Measurements from ENCODE around the gene CREB3L1. TPM values are rescaled to one million over a fixed set of nuclear protein-coding genes. Genes with fewer than 3 reads are reported as not detected.
"Not testable (repeated sequence)": the region's sequence is repeated elsewhere in the genome, so short reads cannot be mapped to it uniquely, and the experiment has no call there.

CREB3L1 gene
- polyA plus RNA-seq, 6 donors from 2014 or later = not detected

DNA sequence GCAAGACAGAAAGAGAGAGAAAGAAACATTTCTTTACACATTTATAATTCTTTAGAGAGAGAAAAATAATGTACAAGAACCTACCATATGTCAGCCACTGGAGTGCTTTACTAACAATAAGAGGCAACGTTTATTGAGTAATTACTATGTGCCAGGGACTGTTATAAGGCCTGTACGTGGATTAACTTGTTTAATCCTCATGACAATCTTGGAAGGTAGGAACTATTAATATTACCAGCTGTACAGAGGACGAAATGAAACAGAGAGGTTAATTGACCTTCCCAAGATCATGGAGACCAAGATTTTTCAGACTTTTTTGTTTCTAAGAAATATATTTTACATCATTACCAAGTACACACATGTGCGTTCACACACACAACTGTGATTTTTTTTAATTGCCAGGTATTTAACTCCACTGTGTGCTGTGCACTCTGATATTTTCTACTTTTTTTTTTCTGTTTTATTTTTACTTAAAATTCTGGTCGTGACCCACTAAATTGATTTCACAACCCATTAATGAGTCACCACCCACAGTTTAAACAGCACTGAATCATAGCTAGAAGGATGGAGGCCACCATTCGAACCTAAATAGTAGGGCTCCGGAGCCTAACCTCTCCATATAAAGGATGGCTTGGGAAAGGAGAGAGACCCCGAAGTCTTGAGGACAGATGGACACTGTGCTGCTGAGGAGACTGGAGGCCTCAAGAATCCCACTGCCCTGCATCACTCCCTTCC, 21.4 kb downstream of the CREB3L1 start:
- no peak overlapping the region for H3K27ac Mint-ChIP-seq
- peaks cover 4 to 11% (median 9%) of the 10 kb centered on the region in 3 donors for H3K4me1 Mint-ChIP-seq
- H3K9me3 Mint-ChIP-seq = no peaks in the 10 kb centered on the region
- DNase-seq (no peak), ATAC-seq (ENCODE audit: low read depth in 2 of 2) (no peak)
- H3K27me3 Mint-ChIP-seq = peaks cover 17 to 56% (median 31%) of the 10 kb centered on the region in 3 donors
- no peaks in the 10 kb centered on the region for H3K36me3 Mint-ChIP-seq
- no peak overlapping the region for H3K4me3 Mint-ChIP-seq

DNA sequence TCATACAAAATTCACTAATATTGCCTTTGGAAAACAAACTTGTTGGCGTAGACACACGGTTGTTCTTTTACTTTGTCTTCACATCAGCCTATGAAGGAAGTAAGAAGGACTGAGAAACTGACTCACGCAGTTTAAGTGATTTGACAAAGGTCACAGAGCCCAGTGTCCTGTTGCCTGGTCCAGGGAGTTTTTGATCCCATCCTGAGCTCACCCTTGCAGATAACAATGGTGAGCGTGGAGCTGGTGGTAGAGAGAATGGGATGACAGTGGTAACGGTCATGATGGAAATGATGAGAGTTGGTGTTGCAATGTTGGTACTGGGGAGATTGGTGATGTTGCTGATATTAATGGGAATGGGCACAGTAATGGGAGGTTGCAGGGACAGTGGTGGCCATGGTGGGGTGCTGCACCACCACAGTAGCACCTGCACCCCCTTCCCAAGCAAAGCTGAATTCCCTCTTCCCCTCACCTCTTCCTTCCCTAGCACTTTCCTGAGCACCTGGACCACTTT, 22.0 kb downstream of the CREB3L1 start:
- no peak for ATAC-seq (ENCODE audit: low read depth in 2 of 2)
- Mint-ChIP-seq H3K36me3 (no peaks in the 10 kb centered on the region), H3K27me3 (peaks cover 17 to 56% (median 30%) of the 10 kb centered on the region in 3 donors), H3K4me3 (no peak overlapping the region), H3K27ac (no peak overlapping the region), H3K4me1 (peaks cover 4 to 11% (median 9%) of the 10 kb centered on the region in 3 donors), H3K9me3 (no peaks in the 10 kb centered on the region)
- DNase-seq = no peak

DNA sequence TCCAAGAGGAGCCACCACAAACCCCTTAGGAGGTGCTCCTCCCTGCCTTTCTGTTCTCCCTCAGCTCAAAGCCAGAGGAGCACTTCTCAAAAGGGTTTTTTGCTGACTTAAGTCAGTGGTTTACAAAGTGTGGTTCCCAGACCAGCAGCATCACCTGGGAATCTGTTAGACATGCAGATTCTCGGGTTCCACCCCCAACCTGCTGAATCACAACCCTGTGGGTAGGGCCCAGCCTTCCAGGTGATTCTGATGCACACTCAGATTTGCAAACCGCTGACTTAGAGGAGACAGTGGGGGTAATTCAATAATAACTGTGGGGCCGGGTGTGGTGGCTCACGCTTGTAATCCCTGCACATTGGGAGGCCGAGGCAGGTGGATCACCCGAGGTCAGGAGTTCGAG, 22.8 kb downstream of the CREB3L1 start:
- H3K4me3 Mint-ChIP-seq = no peak overlapping the region
- ATAC-seq (ENCODE audit: low read depth in 2 of 2) (no peak), DNase-seq (no peak)
- H3K9me3 Mint-ChIP-seq = no peaks in the 10 kb centered on the region
- H3K27me3 Mint-ChIP-seq = peaks cover 17 to 53% (median 34%) of the 10 kb centered on the region in 3 donors
- H3K36me3 Mint-ChIP-seq = no peaks in the 10 kb centered on the region
- no peak overlapping the region for H3K27ac Mint-ChIP-seq
- peaks cover 4 to 9% (median 8%) of the 10 kb centered on the region in 3 donors for H3K4me1 Mint-ChIP-seq

DNA sequence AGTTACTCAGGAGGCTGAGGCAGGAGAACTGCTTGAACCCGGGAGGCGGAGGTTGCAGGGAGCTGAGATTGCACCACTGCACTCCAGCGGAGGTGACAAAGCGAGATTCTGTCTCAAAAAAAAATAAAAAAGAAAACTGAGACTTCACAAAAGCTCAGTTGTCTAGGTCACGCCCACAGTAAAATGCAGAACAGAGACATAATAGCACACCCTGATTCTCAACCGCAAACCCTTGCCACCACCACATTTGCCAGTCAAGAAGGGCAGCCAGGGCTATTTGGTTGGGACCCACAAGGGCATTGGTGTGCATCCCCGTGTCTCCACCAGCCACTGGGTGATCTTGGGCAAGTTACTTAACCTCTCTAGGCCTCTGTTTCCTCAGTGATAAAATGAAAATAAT, 25.4 kb downstream of the CREB3L1 start:
- no peak for DNase-seq
- Mint-ChIP-seq H3K36me3 (no peaks in the 10 kb centered on the region), H3K27ac (no peak overlapping the region), H3K27me3 (peaks cover 9 to 36% (median 32%) of the 10 kb centered on the region in 3 donors), H3K4me3 (no peak overlapping the region), H3K4me1 (no peaks in the 10 kb centered on the region), H3K9me3 (no peaks in the 10 kb centered on the region)
- peak; percentile 64 to 81 for ATAC-seq (ENCODE audit: low read depth in 2 of 2)

DNA sequence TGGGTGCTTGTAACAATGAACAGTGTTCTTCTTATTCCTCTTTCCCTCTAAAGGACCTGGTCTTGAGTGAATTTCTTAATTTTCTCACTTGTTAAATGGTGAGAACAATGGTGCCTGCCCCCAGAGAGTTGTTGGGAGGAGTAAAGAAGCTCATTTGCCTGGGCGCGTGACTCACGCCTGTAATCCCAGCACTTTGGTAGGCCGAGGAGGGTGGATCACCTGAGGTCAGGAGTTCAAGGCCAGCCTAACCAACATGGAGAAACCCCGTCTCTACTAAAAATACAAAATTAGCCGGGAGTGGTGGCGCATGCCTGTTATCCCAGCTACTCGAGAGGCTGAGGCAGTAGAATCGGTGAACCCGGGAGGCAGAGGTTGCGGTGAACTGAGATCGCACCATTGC, 26.6 kb downstream of the CREB3L1 start:
- H3K36me3 Mint-ChIP-seq; H3K9me3 Mint-ChIP-seq; ATAC-seq (ENCODE audit: low read depth in 2 of 2); H3K27ac Mint-ChIP-seq; H3K4me1 Mint-ChIP-seq; H3K4me3 Mint-ChIP-seq; DNase-seq: not testable (repeated sequence)
- H3K27me3 Mint-ChIP-seq = peaks cover 8 to 29% (median 26%) of the 10 kb centered on the region in 3 donors

DNA sequence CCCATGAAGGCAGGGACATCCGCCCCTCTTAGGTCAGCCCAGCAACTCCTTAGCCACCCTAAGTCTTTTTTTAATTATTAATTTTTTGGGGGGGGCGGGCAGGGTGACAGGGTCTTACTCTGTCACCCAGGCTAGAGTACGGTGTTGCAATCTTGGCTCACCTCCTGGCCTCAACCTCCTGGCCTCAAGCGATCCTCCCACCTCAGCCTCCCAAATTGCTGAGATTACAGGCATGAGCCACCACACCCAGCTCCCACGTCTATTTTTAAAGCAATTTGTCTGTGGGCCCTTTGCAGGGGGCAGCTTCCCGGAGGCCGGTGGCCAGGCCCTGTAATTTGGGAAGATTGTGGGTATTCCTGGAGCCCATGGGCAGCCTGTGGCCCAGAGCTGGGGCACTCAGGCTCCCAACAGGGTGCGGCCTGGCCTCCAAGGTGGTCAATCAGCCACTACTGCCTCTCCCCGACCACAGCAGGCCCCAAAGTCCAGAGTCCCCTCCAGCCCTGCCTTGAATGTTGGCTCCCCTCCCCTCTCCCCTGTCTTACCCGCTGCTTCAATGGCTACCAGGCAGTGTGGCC, 27.2 kb downstream of the CREB3L1 start:
- Mint-ChIP-seq H3K9me3 (no peaks in the 10 kb centered on the region), H3K4me1 (peaks cover 0 to 5% (median 4%) of the 10 kb centered on the region in 3 donors), H3K4me3 (no peak overlapping the region), H3K36me3 (no peaks in the 10 kb centered on the region), H3K27ac (no peak overlapping the region), H3K27me3 (peaks cover 13 to 22% (median 20%) of the 10 kb centered on the region in 3 donors)
- ATAC-seq (ENCODE audit: low read depth in 2 of 2) = no peak
- DNase-seq = no peak

DNA sequence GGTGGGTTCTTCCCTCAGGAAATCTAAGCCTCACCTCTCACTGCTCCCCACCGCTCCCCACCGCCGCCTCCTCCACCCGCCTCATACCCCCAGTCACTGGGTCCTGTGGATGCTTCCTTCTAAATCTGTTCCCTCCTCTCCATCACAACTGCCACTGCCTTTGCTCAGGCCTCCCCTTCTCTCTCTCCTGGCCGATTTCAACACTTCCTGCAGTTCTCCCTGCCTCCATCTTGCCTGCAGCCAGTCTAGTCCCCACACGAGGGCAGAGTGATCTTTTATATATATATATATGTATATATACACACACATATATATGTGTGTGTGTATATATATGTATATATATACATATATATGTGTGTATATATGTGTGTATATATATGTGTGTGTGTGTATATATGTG, 27.8 kb downstream of the CREB3L1 start:
- no peak for DNase-seq
- peaks cover 13 to 19% (median 16%) of the 10 kb centered on the region in 3 donors for H3K27me3 Mint-ChIP-seq
- H3K4me1 Mint-ChIP-seq = peaks cover 0 to 9% (median 9%) of the 10 kb centered on the region in 3 donors
- no peak overlapping the region for H3K4me3 Mint-ChIP-seq
- no peaks in the 10 kb centered on the region for H3K36me3 Mint-ChIP-seq
- ATAC-seq (ENCODE audit: low read depth in 2 of 2) = no peak
- H3K27ac Mint-ChIP-seq = no peak overlapping the region
- no peaks in the 10 kb centered on the region for H3K9me3 Mint-ChIP-seq

DNA sequence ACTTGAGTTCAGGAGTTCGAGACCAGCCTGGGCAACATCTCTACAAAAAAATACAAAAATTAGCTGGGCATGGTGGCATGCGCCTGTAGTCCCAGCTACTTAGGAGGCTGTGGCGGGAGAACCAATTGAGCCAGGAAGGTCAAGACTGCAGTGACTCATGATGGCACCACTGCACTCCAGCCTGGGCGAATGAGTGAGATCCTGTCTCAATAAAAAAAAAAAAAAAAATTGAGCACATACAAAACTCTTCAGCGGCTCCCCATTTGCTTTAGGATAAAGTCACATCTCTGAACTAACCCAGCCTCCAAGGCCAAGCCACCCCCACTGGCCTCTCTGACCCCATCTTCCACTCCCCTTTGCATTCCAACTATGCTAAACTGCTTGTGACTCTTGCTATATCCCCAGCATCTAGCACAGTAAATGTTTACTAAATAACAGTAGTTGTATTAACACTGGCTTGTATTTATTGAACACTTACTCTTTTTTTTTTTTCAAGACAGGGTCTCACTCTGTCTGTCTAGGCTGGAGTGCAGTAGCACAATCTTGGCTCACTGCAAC, 28.9 kb downstream of the CREB3L1 start:
- Mint-ChIP-seq H3K27ac (no peak overlapping the region), H3K4me1 (peaks cover 0 to 9% (median 9%) of the 10 kb centered on the region in 3 donors), H3K4me3 (no peak overlapping the region), H3K27me3 (peaks cover 11 to 21% (median 13%) of the 10 kb centered on the region in 3 donors), H3K36me3 (no peaks in the 10 kb centered on the region), H3K9me3 (peaks cover 0 to 1% (median 0%) of the 10 kb centered on the region in 7 donors)
- DNase-seq (no peak), ATAC-seq (ENCODE audit: low read depth in 2 of 2) (no peak)

DNA sequence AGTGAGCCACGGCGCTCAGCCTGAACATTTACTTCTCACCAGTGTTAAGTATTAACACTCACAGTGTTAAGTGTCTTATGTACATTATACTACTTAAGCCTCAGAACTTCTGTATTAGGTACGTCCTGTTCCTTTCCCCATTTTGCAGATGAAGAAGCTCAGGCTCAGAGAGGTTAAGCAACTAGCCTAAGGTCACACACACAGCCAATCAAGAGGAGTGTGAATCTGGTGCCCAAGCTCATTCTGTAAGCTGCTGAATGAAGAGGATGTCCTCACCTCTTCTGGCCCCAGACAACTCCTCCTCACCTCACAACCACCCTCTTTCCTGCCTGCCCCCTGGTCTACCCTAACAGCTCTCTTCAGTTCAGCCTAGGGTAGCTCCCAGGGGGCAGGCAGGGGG, 29.9 kb downstream of the CREB3L1 start:
- H3K27me3 Mint-ChIP-seq = peaks cover 10 to 27% (median 11%) of the 10 kb centered on the region in 3 donors
- ATAC-seq (ENCODE audit: low read depth in 2 of 2) (no peak), DNase-seq (no peak)
- peaks cover 0 to 9% (median 9%) of the 10 kb centered on the region in 3 donors for H3K4me1 Mint-ChIP-seq
- peaks cover 0 to 1% (median 0%) of the 10 kb centered on the region in 7 donors for H3K9me3 Mint-ChIP-seq
- H3K36me3 Mint-ChIP-seq = no peaks in the 10 kb centered on the region
- H3K27ac Mint-ChIP-seq = no peak overlapping the region
- no peak overlapping the region for H3K4me3 Mint-ChIP-seq

DNA sequence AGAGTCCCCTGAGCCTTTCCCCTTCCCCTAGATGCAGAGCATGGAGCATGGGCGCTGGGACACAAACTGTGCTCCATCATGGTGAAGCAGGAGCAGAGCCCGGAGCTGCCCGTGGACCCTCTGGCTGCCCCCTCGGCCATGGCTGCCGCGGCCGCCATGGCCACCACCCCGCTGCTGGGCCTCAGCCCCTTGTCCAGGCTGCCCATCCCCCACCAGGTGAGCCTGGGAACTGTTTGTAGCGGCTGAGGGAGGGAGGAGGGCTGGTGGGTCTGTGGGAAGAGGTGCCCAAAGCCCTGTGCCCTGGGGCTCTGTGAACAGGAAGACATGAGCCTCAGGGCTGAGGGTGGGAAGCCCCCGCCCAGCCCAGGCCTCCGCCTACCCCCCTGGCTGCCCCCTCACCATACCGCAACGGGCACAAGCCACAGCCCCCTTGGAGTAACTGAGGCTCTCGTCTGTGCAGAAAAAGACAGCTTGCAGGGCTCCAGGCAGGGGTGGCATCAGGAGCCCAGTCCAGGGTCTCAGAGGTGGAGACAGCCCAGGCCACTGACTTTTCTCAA, 30.4 kb downstream of the CREB3L1 start:
- no peak overlapping the region for H3K4me3 Mint-ChIP-seq
- H3K27ac Mint-ChIP-seq = no peak overlapping the region
- DNase-seq = no peak
- H3K36me3 Mint-ChIP-seq = no peaks in the 10 kb centered on the region
- peaks cover 0 to 1% (median 0%) of the 10 kb centered on the region in 7 donors for H3K9me3 Mint-ChIP-seq
- H3K27me3 Mint-ChIP-seq = peaks cover 10 to 30% (median 11%) of the 10 kb centered on the region in 3 donors
- peaks cover 0 to 9% (median 9%) of the 10 kb centered on the region in 3 donors for H3K4me1 Mint-ChIP-seq
- no peak for ATAC-seq (ENCODE audit: low read depth in 2 of 2)

DNA sequence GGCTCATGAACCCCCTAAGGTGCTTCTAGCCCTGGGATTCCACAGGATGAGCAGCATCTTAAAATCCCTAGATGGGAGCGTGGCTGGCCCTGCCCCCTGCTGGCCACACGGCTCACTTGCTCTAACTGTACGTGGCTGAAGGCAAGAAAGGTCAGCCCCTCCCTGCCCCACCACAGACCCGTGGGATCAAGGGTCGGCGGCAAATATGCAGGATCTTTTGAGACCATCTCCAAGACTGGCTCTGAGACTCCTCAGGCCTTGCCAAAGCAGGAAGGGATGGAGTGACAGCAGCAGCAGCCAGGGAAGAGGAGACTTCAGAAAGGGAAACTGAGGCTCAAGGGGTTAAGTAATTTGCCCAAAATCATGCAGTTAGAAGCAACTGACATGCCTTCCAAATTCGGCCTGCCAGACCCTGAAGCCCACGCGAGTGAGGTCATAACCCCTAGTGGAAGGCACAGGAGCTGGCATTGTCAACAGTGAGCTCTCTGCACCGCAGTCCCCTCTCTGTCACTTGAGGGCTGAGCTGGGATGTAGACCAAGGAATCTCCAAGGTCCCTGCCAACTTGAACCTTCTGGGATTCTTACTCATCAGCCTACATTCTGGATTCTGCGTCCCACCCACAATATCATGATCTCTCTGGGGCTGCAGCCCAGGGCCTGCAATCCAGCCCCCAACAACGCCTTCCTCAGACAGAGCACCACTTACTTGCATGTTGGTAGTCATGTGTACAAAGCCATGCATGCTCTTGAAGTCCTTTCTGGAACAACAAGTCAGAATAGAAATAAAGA, 31.4 kb downstream of the CREB3L1 start:
- Mint-ChIP-seq H3K9me3 (peaks cover 0 to 1% (median 0%) of the 10 kb centered on the region in 7 donors), H3K27ac (no peak overlapping the region), H3K4me1 (peaks cover 0 to 9% (median 9%) of the 10 kb centered on the region in 3 donors), H3K4me3 (no peak overlapping the region), H3K27me3 (peaks cover 10 to 30% (median 11%) of the 10 kb centered on the region in 3 donors), H3K36me3 (no peaks in the 10 kb centered on the region)
- peak; percentile 15 for DNase-seq
- peak; percentile 55 to 56 for ATAC-seq (ENCODE audit: low read depth in 2 of 2)

DNA sequence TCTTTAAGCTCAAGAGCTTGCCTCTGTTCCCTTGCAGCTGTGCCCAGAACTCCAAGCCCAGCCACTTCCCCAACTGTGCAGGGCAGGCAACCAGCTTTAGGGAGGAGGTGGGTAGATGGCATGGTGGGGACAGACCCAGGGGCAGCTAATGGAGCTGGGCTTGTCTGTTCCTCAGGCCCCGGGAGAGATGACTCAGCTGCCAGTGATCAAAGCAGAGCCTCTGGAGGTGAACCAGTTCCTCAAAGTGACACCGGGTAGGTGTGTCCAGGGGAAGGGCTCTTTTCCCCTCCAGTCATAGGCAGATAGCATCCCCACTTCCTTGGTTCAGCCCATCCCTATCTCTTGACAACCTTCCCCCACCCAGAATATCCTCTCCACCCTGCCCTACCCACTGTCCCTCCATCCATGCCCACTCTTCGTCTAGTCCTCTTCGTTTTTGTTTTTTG, 32.4 kb downstream of the CREB3L1 start:
- H3K9me3 Mint-ChIP-seq = peaks cover 0 to 1% (median 0%) of the 10 kb centered on the region in 7 donors
- no peak for DNase-seq

More for the DNA sequence above, 32.4 kb downstream of the CREB3L1 start:
- peaks cover 10 to 30% (median 11%) of the 10 kb centered on the region in 3 donors for H3K27me3 Mint-ChIP-seq
- no peaks in the 10 kb centered on the region for H3K36me3 Mint-ChIP-seq
- peaks cover 0 to 9% (median 9%) of the 10 kb centered on the region in 3 donors for H3K4me1 Mint-ChIP-seq
- H3K27ac Mint-ChIP-seq = peak overlapping the region in 1 of 6 donors; percentile 24
- ATAC-seq (ENCODE audit: low read depth in 2 of 2) = peak; percentile 21 to 23
- H3K4me3 Mint-ChIP-seq = no peak overlapping the region

Data from naive B cell (primary cell).